Peyer's patch (tissue), 4 donors: Measurements from ENCODE around the gene CYREN.

Experiments used
- POLR2A ChIP-seq, 2 donors: fragments of 450-650 bp; IDR thresholded peaks; one replicate each; pipeline ENCODE4 v1.5.1; 2017; ENCODE audit warnings: antibody characterized with exemption in 2 of 2, mild to moderate bottlenecking in 2 of 2, moderate library complexity in 2 of 2
- TF ChIP-seq, protein P1 (sequence below), 6 experiments: fragments of 450-650 bp in 4 of 6; fragments of 200-600 bp in 2 of 6; sonication (generic) in 1 of 6; IDR thresholded peaks; one replicate each; pipeline ENCODE4 v1.5.1; 2017 to 2019; ENCODE audit warnings: antibody characterized with exemption in 6 of 6, mild to moderate bottlenecking in 3 of 6, moderate library complexity in 1 of 6

DNA sequence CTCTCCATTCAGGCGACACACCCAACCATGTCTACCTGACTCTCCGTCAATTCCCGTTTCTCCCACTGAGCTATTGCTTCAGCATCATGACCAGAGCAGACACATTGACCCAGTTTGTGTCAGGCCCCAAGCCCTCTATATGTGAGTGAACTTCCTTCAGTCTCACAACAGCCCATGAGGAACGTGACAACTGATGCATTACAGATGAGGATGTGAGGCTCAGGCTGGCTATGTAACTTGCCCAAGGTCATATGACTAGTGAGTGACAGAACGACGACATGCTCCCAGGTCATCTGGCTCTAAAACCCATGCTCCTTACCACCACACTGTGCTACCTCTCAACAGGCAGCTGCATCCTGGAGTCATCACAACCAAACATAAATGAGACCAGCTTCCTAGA, 19.0 kb downstream of the CYREN start:
- TF ChIP-seq, protein P1, sequence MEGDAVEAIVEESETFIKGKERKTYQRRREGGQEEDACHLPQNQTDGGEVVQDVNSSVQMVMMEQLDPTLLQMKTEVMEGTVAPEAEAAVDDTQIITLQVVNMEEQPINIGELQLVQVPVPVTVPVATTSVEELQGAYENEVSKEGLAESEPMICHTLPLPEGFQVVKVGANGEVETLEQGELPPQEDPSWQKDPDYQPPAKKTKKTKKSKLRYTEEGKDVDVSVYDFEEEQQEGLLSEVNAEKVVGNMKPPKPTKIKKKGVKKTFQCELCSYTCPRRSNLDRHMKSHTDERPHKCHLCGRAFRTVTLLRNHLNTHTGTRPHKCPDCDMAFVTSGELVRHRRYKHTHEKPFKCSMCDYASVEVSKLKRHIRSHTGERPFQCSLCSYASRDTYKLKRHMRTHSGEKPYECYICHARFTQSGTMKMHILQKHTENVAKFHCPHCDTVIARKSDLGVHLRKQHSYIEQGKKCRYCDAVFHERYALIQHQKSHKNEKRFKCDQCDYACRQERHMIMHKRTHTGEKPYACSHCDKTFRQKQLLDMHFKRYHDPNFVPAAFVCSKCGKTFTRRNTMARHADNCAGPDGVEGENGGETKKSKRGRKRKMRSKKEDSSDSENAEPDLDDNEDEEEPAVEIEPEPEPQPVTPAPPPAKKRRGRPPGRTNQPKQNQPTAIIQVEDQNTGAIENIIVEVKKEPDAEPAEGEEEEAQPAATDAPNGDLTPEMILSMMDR (IDR thresholded peaks at IDR 0.05), result no peak
- no peak for TF ChIP-seq POLR2A (IDR thresholded peaks at IDR 0.05)
